GM18951 (cell line): ENCODE data around the gene CALCR.
"Not testable (repeated sequence)": the region's sequence is repeated elsewhere in the genome, so short reads cannot be mapped to it uniquely, and the experiment has no call there.

Experiments
- POLR2A ChIP-seq: IDR thresholded peaks from 4 replicates; pipeline ENCODE4 v1.6.1; 2011; ENCODE audit warnings: mild to moderate bottlenecking; ENCODE audit not compliant: insufficient read length, insufficient read depth; ENCODE audit errors: extremely low read depth
- in situ Hi-C: fragments of 300-500 bp; cut with MboI; formaldehyde crosslinking; loops from one replicate; pipeline ENCODE4 v1.12.0; 2022; ENCODE audit warnings: low sequenced_read_pairs, mixed read lengths, inconsistent platforms; ENCODE audit not compliant: unreplicated experiment

The CALCR gene

DNA sequence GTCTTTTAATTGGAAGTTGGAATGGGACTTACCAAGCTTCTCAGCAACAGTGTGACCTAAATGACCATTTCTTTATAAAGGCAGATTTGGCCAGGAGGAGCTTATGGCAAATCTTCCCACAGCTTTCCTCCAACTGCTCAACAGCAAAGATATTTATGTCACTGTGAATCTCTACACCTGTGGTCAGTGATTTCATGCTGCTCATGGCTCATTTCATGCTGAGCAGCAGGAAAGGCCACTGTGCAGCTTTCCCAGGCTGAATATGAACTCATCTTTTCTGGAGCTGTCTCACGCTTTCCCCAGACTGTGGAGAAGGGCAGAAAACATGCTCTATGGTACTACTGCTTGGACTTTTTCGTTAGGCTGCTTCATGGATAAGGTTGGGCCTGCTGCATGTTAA, 29.8 kb downstream of the CALCR start:
- no peak for TF ChIP-seq POLR2A
- in situ Hi-C loops, result no loop called here

DNA sequence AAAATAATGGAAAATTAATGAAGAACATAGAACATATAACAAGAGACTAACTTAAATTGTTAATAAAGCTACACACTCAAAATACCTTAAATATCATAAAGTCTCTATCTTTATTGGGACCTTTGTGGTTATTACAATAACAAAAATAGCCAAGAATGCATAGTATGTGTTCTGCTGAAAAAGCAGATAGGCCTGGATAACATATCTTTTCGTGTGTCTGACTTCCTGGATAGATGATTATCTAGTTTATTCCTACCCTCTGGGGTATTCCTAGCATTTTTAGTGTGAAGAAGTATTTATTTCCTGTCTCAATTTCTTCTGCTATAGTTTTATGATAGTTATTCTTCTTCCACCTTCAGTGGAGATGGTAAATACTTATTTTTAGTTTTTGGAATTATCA, 36.5 kb downstream of the CALCR start:
- TF ChIP-seq POLR2A, result no peak
- in situ Hi-C loops, result no loop called here

DNA sequence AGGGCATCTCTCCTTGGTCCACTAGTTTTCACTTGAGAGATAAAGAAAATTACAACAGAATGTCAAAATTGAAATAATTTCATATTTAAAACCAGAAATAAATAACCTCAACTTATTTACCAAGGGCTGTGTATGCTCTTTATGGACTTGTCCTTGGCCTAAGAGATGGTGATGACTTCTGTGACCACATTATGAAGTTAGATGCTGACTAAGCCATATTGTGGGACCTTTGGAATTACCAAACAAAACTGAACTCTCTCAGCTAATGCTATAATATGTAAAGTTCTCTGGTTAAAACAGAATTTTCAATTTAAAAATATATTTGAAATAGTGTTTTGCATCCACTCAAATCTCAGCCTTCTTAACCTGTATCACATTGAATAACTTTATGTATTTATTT, 38.9 kb downstream of the CALCR start:
- in situ Hi-C loops, result no loop called here
- TF ChIP-seq POLR2A, result no peak

DNA sequence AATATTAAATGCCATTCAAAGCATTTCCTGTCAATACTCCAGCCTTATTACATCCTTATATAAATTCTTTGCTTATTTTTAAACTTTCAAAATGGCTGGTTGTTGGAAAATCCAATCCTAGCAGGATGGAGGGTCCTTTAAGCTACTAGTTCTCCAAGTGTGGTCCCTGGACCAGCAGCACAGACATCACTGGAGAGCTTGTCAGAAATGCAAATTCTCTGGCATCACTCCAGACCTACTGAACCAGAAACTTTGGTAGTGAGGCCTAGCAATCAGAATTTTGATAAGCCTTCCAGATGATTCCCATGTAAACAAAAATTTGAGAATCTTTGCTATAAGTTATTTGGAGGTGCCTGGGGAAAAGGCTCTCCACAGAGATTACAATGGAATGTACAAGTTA, 43.8 kb downstream of the CALCR start:
- no peak for TF ChIP-seq POLR2A
- in situ Hi-C loops, result no loop called here

DNA sequence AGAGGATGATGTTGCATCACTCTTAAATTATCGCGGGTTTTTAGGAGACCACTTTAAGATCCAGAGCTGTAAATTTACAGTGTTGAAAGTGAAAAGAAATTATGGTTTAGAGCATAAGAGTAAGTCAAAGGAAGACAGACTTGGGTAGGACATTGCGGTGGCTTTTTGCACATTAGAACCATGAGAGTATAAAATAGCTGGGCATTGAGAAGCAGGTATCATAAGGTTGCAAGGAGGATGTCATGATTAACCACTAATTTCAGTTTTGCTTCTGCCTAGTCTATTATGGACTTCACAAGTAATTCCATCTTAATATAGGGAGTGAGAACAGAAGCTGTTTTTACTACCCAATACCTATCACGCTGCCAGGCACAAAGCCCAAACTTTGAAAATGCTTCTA, 57.7 kb downstream of the CALCR start:
- TF ChIP-seq POLR2A, result no peak
- in situ Hi-C loops, result no loop called here

DNA sequence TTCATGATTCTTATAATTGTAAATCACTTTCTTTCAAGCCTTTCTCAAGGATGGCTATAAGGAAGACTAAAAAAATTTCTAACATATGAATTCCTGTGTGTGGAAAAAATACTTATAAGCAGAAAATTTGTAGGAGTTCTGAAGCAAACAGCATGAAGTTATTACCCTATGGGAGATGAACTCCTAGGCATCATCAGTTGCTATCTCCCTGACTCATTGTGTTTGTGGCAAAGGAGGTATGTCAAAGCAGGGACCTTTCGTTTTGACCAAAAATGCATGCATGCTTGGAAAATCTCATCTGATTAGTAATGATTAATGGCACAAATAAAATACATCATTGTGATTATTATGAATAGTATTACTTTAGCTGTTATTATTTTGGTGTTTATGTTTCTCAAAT, 59.4 kb downstream of the CALCR start:
- no peak for TF ChIP-seq POLR2A
- in situ Hi-C loops, result no loop called here

DNA sequence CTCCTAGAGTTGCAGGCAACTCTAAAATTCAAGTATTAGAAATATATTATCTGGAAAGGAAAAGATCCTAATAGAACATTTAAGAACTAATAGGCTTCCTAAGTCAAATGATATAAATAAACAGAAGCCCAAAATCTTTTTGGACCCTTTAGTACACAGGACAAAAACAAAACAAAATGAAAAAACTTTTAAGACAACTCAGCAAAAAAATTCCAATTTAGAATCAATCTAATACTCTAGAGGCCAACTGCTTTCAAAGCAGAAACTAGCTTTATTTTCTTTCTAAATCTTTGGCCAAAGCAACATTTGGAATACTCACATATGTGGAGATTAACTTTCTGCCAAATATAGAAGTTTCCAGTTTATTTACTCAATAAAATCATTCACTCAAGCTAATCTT, 65.2 kb downstream of the CALCR start:
- TF ChIP-seq POLR2A, result no peak
- in situ Hi-C loops, result no loop called here

DNA sequence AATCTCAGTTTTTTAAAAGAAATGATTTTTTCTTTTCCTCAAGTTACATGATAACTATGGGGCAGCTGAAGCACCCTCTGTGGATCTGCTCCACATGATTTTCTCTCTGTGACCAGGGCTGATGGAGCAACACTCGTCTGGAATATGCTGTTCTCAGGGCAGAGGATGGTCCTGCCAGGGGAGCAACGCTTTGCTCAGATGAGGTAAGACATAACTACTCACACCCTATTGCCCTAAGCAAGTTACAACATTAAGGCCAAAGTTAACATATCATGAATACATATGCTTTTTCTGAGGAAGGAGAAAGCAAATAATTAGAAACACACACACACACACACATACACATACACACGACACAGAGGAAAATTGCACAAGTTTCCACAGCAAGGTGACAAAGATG, 71.4 kb downstream of the CALCR start:
- TF ChIP-seq POLR2A, result no peak
- in situ Hi-C loops, result no loop called here

DNA sequence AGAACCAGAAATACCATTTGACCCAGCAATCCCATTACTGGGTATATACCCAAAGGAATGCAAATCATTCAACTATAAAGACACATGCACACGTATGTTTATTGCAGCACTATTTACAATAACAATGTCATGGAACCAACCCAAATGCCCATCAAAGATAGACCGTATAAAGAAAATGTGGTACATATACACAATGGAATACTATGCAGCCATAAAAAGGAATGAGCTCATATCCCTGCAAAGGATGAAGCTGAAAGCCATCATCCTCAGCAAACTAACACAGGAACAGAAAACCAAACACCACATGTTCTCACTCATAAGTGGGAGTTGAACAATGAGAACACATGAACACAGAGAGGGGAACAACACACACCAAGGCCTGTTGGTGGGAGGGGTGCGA, 82.7 kb downstream of the CALCR start:
- in situ Hi-C loops, result not testable (repeated sequence)

DNA sequence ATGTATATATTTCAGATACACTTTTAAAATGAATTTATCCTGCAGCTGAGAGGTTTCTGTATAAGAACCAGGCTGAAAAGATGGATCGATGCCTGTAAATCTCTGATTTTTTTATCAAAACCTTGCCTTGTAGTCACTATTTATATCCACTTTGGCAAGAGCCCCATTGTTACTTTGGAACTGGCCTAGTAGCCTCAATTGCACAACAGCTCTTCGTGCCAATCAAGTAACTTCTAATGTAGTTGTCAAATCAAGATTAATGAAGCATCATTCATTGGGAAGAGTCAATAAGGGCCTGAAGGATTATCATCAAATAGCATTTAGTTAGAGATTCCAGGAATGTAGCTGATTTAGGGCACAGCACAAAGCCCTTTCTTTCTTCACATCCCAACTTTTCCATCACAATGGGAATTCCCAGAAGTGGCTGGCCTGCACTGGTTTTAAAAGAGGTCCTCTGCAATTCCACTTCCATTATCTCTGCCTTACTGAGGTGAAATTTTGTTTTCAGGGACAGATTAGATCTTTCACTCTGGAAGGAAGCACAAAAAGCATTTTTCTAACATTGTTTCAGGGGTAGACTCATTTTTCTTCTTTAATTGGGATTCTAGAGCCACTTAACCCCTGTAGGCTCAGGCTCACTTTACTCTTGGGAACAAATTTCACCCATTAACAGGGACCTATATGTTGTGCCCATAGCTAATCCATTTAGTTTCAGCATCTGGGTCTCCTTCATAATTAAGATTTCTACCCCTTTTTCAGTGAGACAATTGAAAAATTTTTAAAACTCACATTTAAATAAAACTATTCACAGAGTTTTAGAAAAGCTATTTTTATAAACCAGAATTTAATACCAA, 97.8 kb downstream of the CALCR start:
- no peak for TF ChIP-seq POLR2A
- in situ Hi-C loops, result no loop called here

DNA sequence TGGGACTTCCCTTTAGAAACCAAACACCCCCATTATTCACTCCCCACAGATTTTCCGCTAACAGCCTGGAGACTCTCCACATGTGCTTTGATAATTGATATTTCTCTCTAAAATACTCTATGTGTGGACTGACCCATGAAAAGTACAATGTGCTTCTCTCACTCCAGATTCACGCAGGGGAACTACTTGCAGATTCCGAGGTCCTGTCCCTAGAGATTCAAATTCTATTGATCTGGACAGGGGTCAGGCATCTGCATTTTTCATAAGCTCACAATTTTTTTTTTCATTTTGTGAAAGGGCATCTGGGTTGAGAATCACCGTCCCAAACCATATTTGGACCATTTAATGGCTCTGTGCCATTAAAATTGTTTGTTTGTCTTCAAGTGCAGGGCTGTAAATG, 98.7 kb downstream of the CALCR start:
- TF ChIP-seq POLR2A, result no peak
- in situ Hi-C loops, result no loop called here

DNA sequence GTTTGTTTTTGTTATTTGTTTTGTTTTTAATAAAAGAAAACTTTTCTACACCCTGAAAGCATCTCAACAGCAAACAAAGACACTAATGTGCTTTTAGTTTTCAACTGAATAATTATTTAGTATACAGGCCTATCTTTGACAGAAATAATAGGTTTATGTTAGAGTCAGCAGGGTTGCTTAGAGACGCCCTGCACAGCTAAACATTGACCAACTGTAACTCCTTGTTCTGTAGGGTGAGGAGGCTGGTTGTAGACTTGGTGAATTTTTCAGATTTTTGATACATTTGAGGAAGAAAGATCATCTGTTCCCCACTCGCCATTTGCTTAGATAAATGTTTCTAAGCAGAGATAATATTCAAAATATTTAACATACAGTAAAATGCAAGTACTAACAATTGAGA, 103.1 kb downstream of the CALCR start:
- in situ Hi-C loops, result no loop called here
- no peak for TF ChIP-seq POLR2A

DNA sequence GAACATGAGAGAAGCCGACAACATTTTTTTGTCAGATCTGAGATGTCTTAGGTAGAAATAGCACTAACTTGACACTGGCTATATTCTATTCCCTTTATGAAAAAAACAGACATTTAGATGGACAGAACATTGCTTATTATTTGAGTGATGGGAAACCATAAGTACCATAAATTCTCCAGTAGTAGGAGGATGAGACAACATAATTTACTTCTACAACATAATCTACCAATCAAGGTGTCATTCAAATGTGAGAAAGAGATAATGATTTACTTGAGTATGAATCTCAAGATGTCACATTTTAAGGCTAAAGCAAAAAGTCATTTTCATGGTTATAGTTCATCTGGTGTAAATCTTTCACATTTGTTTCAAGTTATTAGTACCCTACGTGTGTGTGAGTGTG, 110.8 kb downstream of the CALCR start:
- no peak for TF ChIP-seq POLR2A
- in situ Hi-C loops, result no loop called here

DNA sequence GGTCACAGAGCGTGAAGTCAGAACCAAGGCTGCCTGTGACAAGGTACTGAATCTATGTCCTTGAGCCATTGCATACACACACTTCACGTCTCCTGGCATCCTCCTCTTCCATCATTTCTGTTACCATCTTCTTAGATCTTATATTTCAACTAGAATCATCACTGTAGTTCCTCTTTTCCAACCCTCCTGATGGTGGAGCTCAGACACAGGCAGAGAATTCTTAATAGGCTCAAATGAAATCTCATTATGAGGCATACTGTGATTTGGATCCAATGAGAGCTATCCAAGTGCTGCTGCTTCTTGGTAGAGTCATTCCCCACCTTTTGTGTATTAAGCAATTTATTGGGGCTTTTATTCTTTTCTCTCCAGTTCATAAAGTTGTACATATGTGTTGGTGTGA, 113.2 kb downstream of the CALCR start:
- TF ChIP-seq POLR2A, result no peak
- in situ Hi-C loops, result no loop called here

DNA sequence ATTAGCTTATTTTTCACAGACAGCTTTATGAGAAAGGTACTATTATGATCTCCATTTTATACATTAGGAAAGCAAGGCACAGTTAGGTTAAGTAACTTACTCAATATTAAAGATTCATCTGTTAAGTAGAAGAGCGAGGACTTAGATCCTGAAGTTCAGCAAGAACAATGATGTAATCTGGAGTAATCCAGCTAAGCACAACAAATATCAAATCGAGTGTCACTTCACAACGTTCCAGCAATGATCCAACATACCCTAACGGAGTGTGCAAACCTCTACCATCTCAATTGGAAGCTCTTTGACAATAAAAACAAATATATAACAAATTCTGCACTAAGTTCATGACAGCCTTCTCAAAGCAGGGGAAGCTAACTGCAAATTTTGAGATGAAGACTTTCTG, 121.3 kb downstream of the CALCR start:
- in situ Hi-C loops, result no loop called here
- no peak for TF ChIP-seq POLR2A
